ENCODE data around the gene SAMD1.

SAMD1 gene

GRCh38 chr19:14088634-14089411 lies 1.7 kb downstream of the SAMD1 start:
- no peak for DNase-seq

- DNase-seq: no peak
These were observed 4.5 kb downstream of the SAMD1 start for GRCh38 chr19:14086098-14086497.

GRCh38 chr19:14085309-14085995 lies 5.1 kb downstream of the SAMD1 start, which contains the start of gene C19orf67:
Gene C19orf67 (minus strand): TSS chr19:14085783. CDS start chr19:14085627, 156 bp downstream.
- DNase-seq: no peak

- no peak for DNase-seq
These were observed 7.9 kb downstream of the SAMD1 start for GRCh38 chr19:14082675-14082960.

GRCh38 chr19:14081797-14082674 lies 8.5 kb downstream of the SAMD1 start:
- DNase-seq: no peak

- DNase-seq: peak; percentile 96
These were observed 9.4 kb downstream of the SAMD1 start for GRCh38 chr19:14080887-14081796.

- DNase-seq: no peak
These were observed 12.1 kb downstream of the SAMD1 start for GRCh38 chr19:14078411-14078810.

GRCh38 chr19:14073925-14074838 lies 16.4 kb downstream of the SAMD1 start:
- no peak for DNase-seq

- peak; percentile 71 for DNase-seq
These were observed 17.2 kb downstream of the SAMD1 start for GRCh38 chr19:14073261-14073924.

- no peak for DNase-seq
These were observed 17.9 kb downstream of the SAMD1 start, which contains the start of gene MISP3 for GRCh38 chr19:14072535-14073260. Gene MISP3 (plus strand): TSS chr19:14072786. CDS start chr19:14073310, 524 bp downstream.

- DNase-seq: no peak
These were observed 20.1 kb downstream of the SAMD1 start for GRCh38 chr19:14070268-14071050.

- DNase-seq: no peak
These were observed 24.4 kb downstream of the SAMD1 start for GRCh38 chr19:14066134-14066533.

- DNase-seq: no peak
These were observed 27.4 kb downstream of the SAMD1 start for GRCh38 chr19:14063105-14063504.

- no peak for DNase-seq
These were observed 28.0 kb downstream of the SAMD1 start for GRCh38 chr19:14062558-14062855.

- no peak for DNase-seq
These were observed 28.6 kb downstream of the SAMD1 start, which contains the start of gene PALM3 for GRCh38 chr19:14061751-14062557. Gene PALM3 (minus strand): TSS chr19:14062076. CDS start chr19:14061980, 96 bp downstream.

GRCh38 chr19:14061081-14061749 lies 29.3 kb downstream of the SAMD1 start:
- DNase-seq: no peak

GRCh38 chr19:14059652-14060155 lies 30.8 kb downstream of the SAMD1 start:
- DNase-seq: no peak

Measured in NCI-H226 (cell line).